H1 (cell line): ENCODE measurements around the gene ZNF830.
"Not testable (repeated sequence)": the region's sequence is repeated elsewhere in the genome, so short reads cannot be mapped to it uniquely, and the experiment has no call there.

ENCODE experiments used
- CEBPB ChIP-seq: IDR thresholded peaks from 2 replicates; pipeline ENCODE4 v1.6.1; 2012; ENCODE audit warnings: low read depth, low read length
- EP300 ChIP-seq, 2 experiments: IDR thresholded peaks; 1 replicate in 1 of 2; 2 replicates in 1 of 2; pipeline ENCODE4 v1.6.1; 2011 to 2012; ENCODE audit warnings: low read depth in 2 of 2, low read length in 2 of 2, mild to moderate bottlenecking in 2 of 2, borderline replicate concordance in 1 of 2, inconsistent platforms in 1 of 2, moderate library complexity in 1 of 2
- GABPA ChIP-seq: IDR thresholded peaks from 2 replicates; pipeline ENCODE4 v1.6.1; 2011; ENCODE audit warnings: mild to moderate bottlenecking, low read length, moderate library complexity, borderline replicate concordance; ENCODE audit not compliant: insufficient read depth
- POLR2A ChIP-seq, 2 experiments: IDR thresholded peaks; 1 replicate in 1 of 2; 2 replicates in 1 of 2; pipeline ENCODE4 v1.6.1; 2011; ENCODE audit warnings: low read depth in 2 of 2, low read length in 2 of 2, mild to moderate bottlenecking in 2 of 2; ENCODE audit errors: control extremely low read depth in 1 of 2
- POLR2AphosphoS5 ChIP-seq: IDR thresholded peaks from 2 replicates; pipeline ENCODE4 v1.6.1; 2011; ENCODE audit warnings: low read depth, low read length
- TF ChIP-seq, protein P1 (sequence below), 3 experiments: IDR thresholded peaks; 1 replicate in 2 of 3; 2 replicates in 1 of 3; pipeline versions ENCODE4 v1.5.1 to v1.6.1; 2011; ENCODE audit warnings: low read length in 3 of 3, mild to moderate bottlenecking in 3 of 3, inconsistent platforms in 2 of 3, low read depth in 1 of 3, moderate library complexity in 1 of 3; ENCODE audit not compliant: insufficient read depth in 1 of 3; ENCODE audit errors: control extremely low read depth in 1 of 3

GRCh38 chr17:34950780-34951179, 10.6 kb upstream of the ZNF830 start:
- TF ChIP-seq CEBPB; POLR2AphosphoS5; POLR2A (IDR thresholded peaks at IDR 0.05; ENCODE audit: control extremely low read depth in 1 of 2, low read depth in 2 of 2, low read length in 2 of 2); GABPA; EP300 (IDR thresholded peaks at IDR 0.05; ENCODE audit: borderline replicate concordance in 1 of 2, low read depth in 2 of 2, low read length in 2 of 2): not testable (repeated sequence)
- TF ChIP-seq, protein P1, sequence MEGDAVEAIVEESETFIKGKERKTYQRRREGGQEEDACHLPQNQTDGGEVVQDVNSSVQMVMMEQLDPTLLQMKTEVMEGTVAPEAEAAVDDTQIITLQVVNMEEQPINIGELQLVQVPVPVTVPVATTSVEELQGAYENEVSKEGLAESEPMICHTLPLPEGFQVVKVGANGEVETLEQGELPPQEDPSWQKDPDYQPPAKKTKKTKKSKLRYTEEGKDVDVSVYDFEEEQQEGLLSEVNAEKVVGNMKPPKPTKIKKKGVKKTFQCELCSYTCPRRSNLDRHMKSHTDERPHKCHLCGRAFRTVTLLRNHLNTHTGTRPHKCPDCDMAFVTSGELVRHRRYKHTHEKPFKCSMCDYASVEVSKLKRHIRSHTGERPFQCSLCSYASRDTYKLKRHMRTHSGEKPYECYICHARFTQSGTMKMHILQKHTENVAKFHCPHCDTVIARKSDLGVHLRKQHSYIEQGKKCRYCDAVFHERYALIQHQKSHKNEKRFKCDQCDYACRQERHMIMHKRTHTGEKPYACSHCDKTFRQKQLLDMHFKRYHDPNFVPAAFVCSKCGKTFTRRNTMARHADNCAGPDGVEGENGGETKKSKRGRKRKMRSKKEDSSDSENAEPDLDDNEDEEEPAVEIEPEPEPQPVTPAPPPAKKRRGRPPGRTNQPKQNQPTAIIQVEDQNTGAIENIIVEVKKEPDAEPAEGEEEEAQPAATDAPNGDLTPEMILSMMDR (IDR thresholded peaks at IDR 0.05; ENCODE audit: control extremely low read depth in 1 of 3, insufficient read depth in 1 of 3, low read depth in 1 of 3, low read length in 3 of 3) = not testable (repeated sequence)
